OCI-LY1 (cell line): ENCODE measurements around the gene ENTPD3.

Experiments
- H2AFZ ChIP-seq: fragments of 200-600 bp; sonication (generic), shearing (Covaris generic); 2 replicates; pipeline ENCODE4 v1.6.0; 2014; ENCODE audit warnings: antibody characterized with exemption, mild to moderate bottlenecking, low read length
- H3F3A ChIP-seq: fragments of 200-600 bp; sonication (generic), shearing (Covaris generic); 2 replicates; pipeline ENCODE4 v1.6.0; 2014; ENCODE audit warnings: mild to moderate bottlenecking, antibody characterized with exemption, low read length, moderate library complexity; ENCODE audit not compliant: insufficient read depth
- H3K27ac ChIP-seq: fragments of 200-600 bp; sonication (generic); 2 replicates; pipeline ENCODE4 v1.5.1; 2014; ENCODE audit warnings: low read length, mixed run types, mild to moderate bottlenecking, low read depth; ENCODE audit not compliant: poor library complexity, severe bottlenecking
- H3K27me3 ChIP-seq: fragments of 200-600 bp; sonication (generic); 2 replicates; pipeline ENCODE4 v1.6.0; 2014; ENCODE audit warnings: antibody characterized with exemption, mild to moderate bottlenecking, low read length, moderate library complexity; ENCODE audit not compliant: insufficient read depth
- H3K36me3 ChIP-seq: fragments of 200-600 bp; sonication (generic); 2 replicates; pipeline ENCODE4 v1.6.1; 2014; ENCODE audit warnings: mild to moderate bottlenecking, antibody characterized with exemption, low read length, moderate library complexity, mixed read lengths; ENCODE audit not compliant: insufficient read depth
- H3K4me1 ChIP-seq: fragments of 200-600 bp; sonication (generic); 2 replicates; pipeline ENCODE4 v1.5.1; 2014; ENCODE audit warnings: mild to moderate bottlenecking, low read length, moderate library complexity; ENCODE audit not compliant: insufficient read depth, severe bottlenecking
- H3K4me2 ChIP-seq: fragments of 200-600 bp; sonication (generic), shearing (Covaris generic); 2 replicates; pipeline ENCODE4 v1.6.1; 2014; ENCODE audit warnings: low read length
- H3K4me3 ChIP-seq: fragments of 200-600 bp; sonication (generic); 2 replicates; pipeline ENCODE4 v1.5.1; 2014; ENCODE audit warnings: low read length, low read depth, mild to moderate bottlenecking, mixed read lengths; ENCODE audit not compliant: poor library complexity, severe bottlenecking
- H3K79me2 ChIP-seq: fragments of 200-600 bp; shearing (Covaris generic); 2 replicates; pipeline ENCODE4 v1.6.1; 2016; ENCODE audit warnings: mixed run types, low read length, mixed read lengths; ENCODE audit not compliant: insufficient read depth
- H3K9ac ChIP-seq: fragments of 200-600 bp; sonication (generic), shearing (Covaris generic); 2 replicates; pipeline ENCODE4 v1.6.1; 2014; ENCODE audit warnings: mild to moderate bottlenecking, low read length, mixed read lengths
- H3K9me2 ChIP-seq: fragments of 200-600 bp; sonication (generic), shearing (Covaris generic); 2 replicates; pipeline ENCODE4 v1.6.1; 2014; ENCODE audit warnings: low read depth, mild to moderate bottlenecking, low read length, mixed read lengths
- H3K9me3 ChIP-seq: fragments of 200-600 bp; shearing (Covaris generic); 2 replicates; pipeline ENCODE4 v1.6.1; 2014; ENCODE audit warnings: low read length, mixed read lengths
- H4K20me1 ChIP-seq: fragments of 200-600 bp; sonication (generic), shearing (Covaris generic); 2 replicates; pipeline ENCODE4 v1.6.0; 2016; ENCODE audit warnings: mild to moderate bottlenecking, low read length; ENCODE audit not compliant: insufficient read depth
- CTCF ChIP-seq: fragments of 200-600 bp; sonication (generic), shearing (Covaris generic); IDR thresholded peaks from 2 replicates; pipeline ENCODE4 v1.5.1; 2017; ENCODE audit warnings: mild to moderate bottlenecking, antibody characterized with exemption, low read length, moderate library complexity, mixed read lengths
- EZH2 ChIP-seq: fragments of 200-600 bp; sonication (generic), shearing (Covaris generic); IDR thresholded peaks from 2 replicates; pipeline ENCODE4 v1.8.0; 2017; ENCODE audit warnings: borderline replicate concordance, mixed run types, mild to moderate bottlenecking, antibody characterized with exemption, low read length, moderate library complexity, mixed read lengths

ENTPD3 gene, protein sequence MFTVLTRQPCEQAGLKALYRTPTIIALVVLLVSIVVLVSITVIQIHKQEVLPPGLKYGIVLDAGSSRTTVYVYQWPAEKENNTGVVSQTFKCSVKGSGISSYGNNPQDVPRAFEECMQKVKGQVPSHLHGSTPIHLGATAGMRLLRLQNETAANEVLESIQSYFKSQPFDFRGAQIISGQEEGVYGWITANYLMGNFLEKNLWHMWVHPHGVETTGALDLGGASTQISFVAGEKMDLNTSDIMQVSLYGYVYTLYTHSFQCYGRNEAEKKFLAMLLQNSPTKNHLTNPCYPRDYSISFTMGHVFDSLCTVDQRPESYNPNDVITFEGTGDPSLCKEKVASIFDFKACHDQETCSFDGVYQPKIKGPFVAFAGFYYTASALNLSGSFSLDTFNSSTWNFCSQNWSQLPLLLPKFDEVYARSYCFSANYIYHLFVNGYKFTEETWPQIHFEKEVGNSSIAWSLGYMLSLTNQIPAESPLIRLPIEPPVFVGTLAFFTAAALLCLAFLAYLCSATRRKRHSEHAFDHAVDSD

DNA sequence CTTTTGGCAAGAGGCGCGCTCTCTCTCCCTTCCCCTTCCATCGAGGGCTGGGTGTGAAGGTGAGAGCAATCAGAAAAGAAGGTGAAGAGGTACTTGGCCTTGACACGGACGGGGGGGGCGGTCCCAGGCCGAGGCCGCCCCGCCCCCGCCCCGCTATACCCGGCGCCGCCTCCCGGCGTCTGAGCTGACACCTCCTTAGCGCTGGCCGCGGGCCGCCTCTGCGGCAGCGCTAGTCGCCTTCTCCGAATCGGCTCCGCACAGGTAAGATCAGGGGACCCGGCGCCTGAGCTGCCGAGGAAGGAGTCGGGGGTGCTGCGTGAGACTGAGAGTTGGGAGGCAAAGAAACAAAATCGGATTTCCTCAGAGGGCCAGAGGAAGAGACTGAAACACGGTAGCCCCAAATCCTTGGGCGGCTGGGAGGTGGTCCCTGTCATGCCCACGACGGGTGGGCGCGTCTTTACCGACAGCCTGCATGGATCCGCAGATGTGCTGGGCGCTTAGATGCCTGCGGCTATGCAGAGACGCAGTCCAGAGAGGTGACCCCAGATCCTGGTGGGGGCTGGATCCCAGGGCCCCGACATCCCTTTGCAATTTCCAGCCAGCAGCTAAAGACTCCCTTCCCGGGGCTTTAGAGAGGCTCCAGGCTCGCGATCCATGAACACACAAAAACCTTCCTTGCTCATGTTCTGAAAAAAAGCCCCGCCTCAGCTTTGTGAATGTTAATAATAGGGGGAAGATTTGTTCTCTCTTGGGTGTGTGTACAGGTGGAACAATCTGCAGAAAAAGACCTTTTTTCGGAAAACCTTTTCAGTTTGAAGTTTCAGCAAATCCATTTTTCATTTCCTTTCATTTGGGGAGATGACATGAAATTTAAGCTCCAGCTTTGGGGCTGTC, at the start of gene ENTPD3:
TSS of gene ENTPD3 (plus strand) at position 184 of the 894 bp plus-strand sequence. CDS start 874 bp downstream, outside the sequence.
- H2AFZ ChIP-seq, result no peak within 1 kb of the TSS
- no peak within 1 kb of the TSS for H3K9ac ChIP-seq
- no peak within 1 kb of the TSS for H3K27ac ChIP-seq
- H3F3A ChIP-seq, result no peaks in the 10 kb centered on the region
- H3K27me3 ChIP-seq, result no peaks in the 10 kb centered on the region; the same call in 1 of the 2 replicates
- no peak within 1 kb of the TSS for H3K4me3 ChIP-seq
- TF ChIP-seq CTCF, result no peak
- TF ChIP-seq EZH2, result no peak
- no peaks in the 10 kb centered on the region for H4K20me1 ChIP-seq
- no peak within 1 kb of the TSS for H3K4me2 ChIP-seq
- H3K9me3 ChIP-seq, result no peaks in the 10 kb centered on the region
- H3K79me2 ChIP-seq, result no peaks in the 10 kb centered on the region
- no peaks in the 10 kb centered on the region for H3K36me3 ChIP-seq
- no peaks in the 10 kb centered on the region for H3K4me1 ChIP-seq
- H3K9me2 ChIP-seq, result no peaks in the 10 kb centered on the region

GRCh38 chr3:40339871-40340270, 47.1 kb upstream of the ENTPD3 start:
- Histone ChIP-seq H3K4me3 (no peak overlapping the region), H3K9me2 (no peaks in the 10 kb centered on the region), H3K9me3 (no peaks in the 10 kb centered on the region), H3K9ac (no peak overlapping the region), H3K4me1 (no peaks in the 10 kb centered on the region), H4K20me1 (no peaks in the 10 kb centered on the region), H3F3A (no peaks in the 10 kb centered on the region), H3K79me2 (no peaks in the 10 kb centered on the region), H2AFZ (no peak overlapping the region), H3K27ac (no peak overlapping the region), H3K4me2 (no peak overlapping the region), H3K36me3 (no peaks in the 10 kb centered on the region), H3K27me3 (no peaks in the 10 kb centered on the region)
- TF ChIP-seq CTCF (no peak), EZH2 (no peak)

- H3K79me2 ChIP-seq, result no peaks in the 10 kb centered on the region
- H3K36me3 ChIP-seq, result no peaks in the 10 kb centered on the region
- H3K9ac ChIP-seq, result no peak overlapping the region
- H3K4me1 ChIP-seq, result no peaks in the 10 kb centered on the region
- no peaks in the 10 kb centered on the region for H3K9me3 ChIP-seq
- no peaks in the 10 kb centered on the region for H4K20me1 ChIP-seq
- H3F3A ChIP-seq, result no peaks in the 10 kb centered on the region
- H3K27me3 ChIP-seq, result no peaks in the 10 kb centered on the region
- no peak overlapping the region for H3K4me3 ChIP-seq
- H3K9me2 ChIP-seq, result no peaks in the 10 kb centered on the region
- H2AFZ ChIP-seq, result no peak overlapping the region
- no peak for TF ChIP-seq CTCF
- TF ChIP-seq EZH2, result no peak
- H3K27ac ChIP-seq, result no peak overlapping the region
- no peak overlapping the region for H3K4me2 ChIP-seq
Measured at GRCh38 chr3:40340541-40341170, 46.3 kb upstream of the ENTPD3 start.
